Brain microvascular endothelial cell (primary cell): Measurements from ENCODE around the gene KLHL36.

Experiments
- DNase-seq: peaks from one replicate; pipeline ENCODE4 v3.0.0-alpha.2; 2020
- H3K27ac ChIP-seq: fragments of 250-450 bp; sonication (Bioruptor Pico); 2 replicates; pipeline ENCODE4 v1.5.1; 2020; ENCODE audit warnings: mild to moderate bottlenecking, moderate library complexity
- H3K27me3 ChIP-seq: fragments of 250-450 bp; sonication (Bioruptor Pico); replicated peaks from 2 replicates; pipeline ENCODE4 v1.5.1; 2020; ENCODE audit warnings: mild to moderate bottlenecking
- H3K36me3 ChIP-seq: fragments of 250-450 bp; sonication (Bioruptor Pico); replicated peaks from 2 replicates; pipeline ENCODE4 v1.5.1; 2020; ENCODE audit warnings: mild to moderate bottlenecking
- H3K4me3 ChIP-seq: 2 replicates; pipeline ENCODE4 v1.5.1; 2011; ENCODE audit warnings: low read depth, mild to moderate bottlenecking, control low read depth, low read length, moderate library complexity
- CTCF ChIP-seq: IDR thresholded peaks from 2 replicates; pipeline ENCODE4 v1.5.1; 2011; ENCODE audit warnings: low read depth, mild to moderate bottlenecking, moderate library complexity, low read length, control low read depth, inconsistent platforms; ENCODE audit errors: missing control alignments
- in situ Hi-C: cut with HindIII; loops from 2 replicates; pipeline ENCODE4 v1.10.0; 2017; ENCODE audit warnings: low sequenced_read_pairs, low pct_ligation_motif_present

KLHL36 gene

GRCh38 chr16:84677017-84677803 is 28.9 kb downstream of the KLHL36 start:
- H3K4me3 ChIP-seq: no peak overlapping the region
- in situ Hi-C loops: no loop called here
- H3K27me3 ChIP-seq: no peaks in the 10 kb centered on the region
- no peak overlapping the region for H3K27ac ChIP-seq
- TF ChIP-seq CTCF: peak; percentile 10
- H3K36me3 ChIP-seq: no peaks in the 10 kb centered on the region
- DNase-seq: no peak

- Histone ChIP-seq H3K27ac (no peak overlapping the region), H3K36me3 (no peaks in the 10 kb centered on the region), H3K27me3 (no peaks in the 10 kb centered on the region), H3K4me3 (no peak overlapping the region)
- no peak for TF ChIP-seq CTCF
- no peak for DNase-seq
- in situ Hi-C loops: no loop called here
Observed at GRCh38 chr16:84677849-84678248, 29.5 kb downstream of the KLHL36 start.

GRCh38 chr16:84678541-84678940 is 30.2 kb downstream of the KLHL36 start:
- DNase-seq: no peak
- Histone ChIP-seq H3K27ac (no peak overlapping the region), H3K36me3 (no peaks in the 10 kb centered on the region), H3K27me3 (no peaks in the 10 kb centered on the region), H3K4me3 (no peak overlapping the region)
- no peak for TF ChIP-seq CTCF
- in situ Hi-C loops: no loop called here

GRCh38 chr16:84680165-84680842 is 32.0 kb downstream of the KLHL36 start:
- in situ Hi-C loops: no loop called here
- no peak for DNase-seq
- H3K27ac ChIP-seq: no peak overlapping the region
- H3K27me3 ChIP-seq: no peaks in the 10 kb centered on the region
- no peaks in the 10 kb centered on the region for H3K36me3 ChIP-seq
- H3K4me3 ChIP-seq: no peak overlapping the region
- no peak for TF ChIP-seq CTCF

- no peak overlapping the region for H3K4me3 ChIP-seq
- H3K27me3 ChIP-seq: no peaks in the 10 kb centered on the region
- no peaks in the 10 kb centered on the region for H3K36me3 ChIP-seq
- no peak for TF ChIP-seq CTCF
- no peak overlapping the region for H3K27ac ChIP-seq
- DNase-seq: no peak
- in situ Hi-C loops: no loop called here
Observed at GRCh38 chr16:84680843-84681629, 32.7 kb downstream of the KLHL36 start.
